Body of pancreas (tissue), 4 donors: Measurements from ENCODE around the gene PPT2.

Source experiments
- POLR2A ChIP-seq, 3 donors: fragments of 450-650 bp; IDR thresholded peaks; one replicate each; pipeline ENCODE4 v1.6.1; 2016; ENCODE audit warnings: antibody characterized with exemption in 3 of 3, mild to moderate bottlenecking in 2 of 3
- TF ChIP-seq, protein P1 (sequence below), 7 experiments: fragments of 450-650 bp in 4 of 7; fragments of 200-600 bp in 3 of 7; sonication (generic) in 3 of 7; IDR thresholded peaks; one replicate each; pipeline ENCODE4 v1.5.1; 2016 to 2019; ENCODE audit warnings: antibody characterized with exemption in 7 of 7

DNA sequence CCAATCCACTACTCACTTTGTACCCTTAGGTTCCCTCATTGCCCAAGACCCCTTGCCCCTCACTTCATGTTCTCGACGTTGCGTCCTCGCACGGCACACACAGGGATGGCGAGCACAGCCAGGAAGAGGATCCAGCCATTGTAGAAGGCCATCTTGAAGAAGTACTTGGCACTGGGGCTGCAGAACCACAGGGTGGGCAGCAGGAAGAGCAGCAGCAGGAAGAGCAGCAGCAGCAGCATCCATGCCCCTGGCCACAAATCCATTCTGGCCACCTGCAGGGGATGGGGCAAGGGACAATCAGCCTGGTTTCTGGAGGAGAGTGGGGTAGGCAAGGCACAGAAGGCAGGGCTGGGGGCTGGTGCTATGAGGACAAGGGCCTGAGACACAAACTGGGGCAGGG, 17.3 kb downstream of the PPT2 start:
- TF ChIP-seq, protein P1, sequence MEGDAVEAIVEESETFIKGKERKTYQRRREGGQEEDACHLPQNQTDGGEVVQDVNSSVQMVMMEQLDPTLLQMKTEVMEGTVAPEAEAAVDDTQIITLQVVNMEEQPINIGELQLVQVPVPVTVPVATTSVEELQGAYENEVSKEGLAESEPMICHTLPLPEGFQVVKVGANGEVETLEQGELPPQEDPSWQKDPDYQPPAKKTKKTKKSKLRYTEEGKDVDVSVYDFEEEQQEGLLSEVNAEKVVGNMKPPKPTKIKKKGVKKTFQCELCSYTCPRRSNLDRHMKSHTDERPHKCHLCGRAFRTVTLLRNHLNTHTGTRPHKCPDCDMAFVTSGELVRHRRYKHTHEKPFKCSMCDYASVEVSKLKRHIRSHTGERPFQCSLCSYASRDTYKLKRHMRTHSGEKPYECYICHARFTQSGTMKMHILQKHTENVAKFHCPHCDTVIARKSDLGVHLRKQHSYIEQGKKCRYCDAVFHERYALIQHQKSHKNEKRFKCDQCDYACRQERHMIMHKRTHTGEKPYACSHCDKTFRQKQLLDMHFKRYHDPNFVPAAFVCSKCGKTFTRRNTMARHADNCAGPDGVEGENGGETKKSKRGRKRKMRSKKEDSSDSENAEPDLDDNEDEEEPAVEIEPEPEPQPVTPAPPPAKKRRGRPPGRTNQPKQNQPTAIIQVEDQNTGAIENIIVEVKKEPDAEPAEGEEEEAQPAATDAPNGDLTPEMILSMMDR (IDR thresholded peaks at IDR 0.05), result no peak
- no peak for TF ChIP-seq POLR2A (IDR thresholded peaks at IDR 0.05)
